GM21529 (cell line): Measurements from ENCODE around the gene CTBP1.

Experiments
- ATAC-seq: cut with Tn5 transposase; IDR thresholded peaks from one replicate; pipeline ENCODE4 v1.9.1; 2021; ENCODE audit not compliant: unreplicated experiment

CTBP1 gene

GRCh38 chr4:1285151-1285789 is 36.3 kb upstream of the CTBP1 start:
- no peak for ATAC-seq

- ATAC-seq, result no peak
Measured at GRCh38 chr4:1283711-1284110, 34.8 kb upstream of the CTBP1 start.

- ATAC-seq, result no peak
Measured at GRCh38 chr4:1279253-1279652, 30.3 kb upstream of the CTBP1 start.

- no peak for ATAC-seq
Measured at GRCh38 chr4:1277667-1278665, 29.0 kb upstream of the CTBP1 start.

GRCh38 chr4:1276984-1277383 is 28.1 kb upstream of the CTBP1 start:
- ATAC-seq, result no peak

- no peak for ATAC-seq
Measured at GRCh38 chr4:1274871-1275270, 25.9 kb upstream of the CTBP1 start.

GRCh38 chr4:1271686-1272085 is 22.8 kb upstream of the CTBP1 start:
- no peak for ATAC-seq

- ATAC-seq, result no peak
Measured at GRCh38 chr4:1269209-1269608, 20.3 kb upstream of the CTBP1 start.

- ATAC-seq, result no peak
Measured at GRCh38 chr4:1266881-1267763, 18.2 kb upstream of the CTBP1 start.

GRCh38 chr4:1265351-1265750 is 16.4 kb upstream of the CTBP1 start:
- ATAC-seq, result no peak

- ATAC-seq, result no peak
Measured at GRCh38 chr4:1264942-1265341, 16.0 kb upstream of the CTBP1 start.

- no peak for ATAC-seq
Measured at GRCh38 chr4:1261107-1261928, 12.4 kb upstream of the CTBP1 start.

- no peak for ATAC-seq
Measured at GRCh38 chr4:1260418-1261106, 11.6 kb upstream of the CTBP1 start.

GRCh38 chr4:1259966-1260365 is 11.0 kb upstream of the CTBP1 start:
- ATAC-seq, result no peak

GRCh38 chr4:1258457-1258856 is 9.5 kb upstream of the CTBP1 start:
- no peak for ATAC-seq

GRCh38 chr4:1255699-1256098 is 6.8 kb upstream of the CTBP1 start:
- no peak for ATAC-seq

GRCh38 chr4:1255151-1255550 is 6.2 kb upstream of the CTBP1 start:
- ATAC-seq, result no peak

GRCh38 chr4:1253831-1254230 is 4.9 kb upstream of the CTBP1 start:
- no peak for ATAC-seq

GRCh38 chr4:1252928-1253492 is 4.1 kb upstream of the CTBP1 start:
- no peak for ATAC-seq

- no peak for ATAC-seq
Measured at GRCh38 chr4:1251773-1252066, 2.8 kb upstream of the CTBP1 start.
